OCI-LY1 (cell line): ENCODE results near the gene RFX8.

Experiments used
- H2AFZ ChIP-seq: fragments of 200-600 bp; sonication (generic), shearing (Covaris generic); 2 replicates; pipeline ENCODE4 v1.6.0; 2014; ENCODE audit warnings: antibody characterized with exemption, mild to moderate bottlenecking, low read length
- H3F3A ChIP-seq: fragments of 200-600 bp; sonication (generic), shearing (Covaris generic); 2 replicates; pipeline ENCODE4 v1.6.0; 2014; ENCODE audit warnings: mild to moderate bottlenecking, antibody characterized with exemption, low read length, moderate library complexity; ENCODE audit not compliant: insufficient read depth
- H3K27ac ChIP-seq: fragments of 200-600 bp; sonication (generic); 2 replicates; pipeline ENCODE4 v1.5.1; 2014; ENCODE audit warnings: low read length, mixed run types, mild to moderate bottlenecking, low read depth; ENCODE audit not compliant: poor library complexity, severe bottlenecking
- H3K27me3 ChIP-seq: fragments of 200-600 bp; sonication (generic); 2 replicates; pipeline ENCODE4 v1.6.0; 2014; ENCODE audit warnings: antibody characterized with exemption, mild to moderate bottlenecking, low read length, moderate library complexity; ENCODE audit not compliant: insufficient read depth
- H3K36me3 ChIP-seq: fragments of 200-600 bp; sonication (generic); 2 replicates; pipeline ENCODE4 v1.6.1; 2014; ENCODE audit warnings: mild to moderate bottlenecking, antibody characterized with exemption, low read length, moderate library complexity, mixed read lengths; ENCODE audit not compliant: insufficient read depth
- H3K4me1 ChIP-seq: fragments of 200-600 bp; sonication (generic); 2 replicates; pipeline ENCODE4 v1.5.1; 2014; ENCODE audit warnings: mild to moderate bottlenecking, low read length, moderate library complexity; ENCODE audit not compliant: insufficient read depth, severe bottlenecking
- H3K4me2 ChIP-seq: fragments of 200-600 bp; sonication (generic), shearing (Covaris generic); 2 replicates; pipeline ENCODE4 v1.6.1; 2014; ENCODE audit warnings: low read length
- H3K4me3 ChIP-seq: fragments of 200-600 bp; sonication (generic); 2 replicates; pipeline ENCODE4 v1.5.1; 2014; ENCODE audit warnings: low read length, low read depth, mild to moderate bottlenecking, mixed read lengths; ENCODE audit not compliant: poor library complexity, severe bottlenecking
- H3K79me2 ChIP-seq: fragments of 200-600 bp; shearing (Covaris generic); 2 replicates; pipeline ENCODE4 v1.6.1; 2016; ENCODE audit warnings: mixed run types, low read length, mixed read lengths; ENCODE audit not compliant: insufficient read depth
- H3K9ac ChIP-seq: fragments of 200-600 bp; sonication (generic), shearing (Covaris generic); 2 replicates; pipeline ENCODE4 v1.6.1; 2014; ENCODE audit warnings: mild to moderate bottlenecking, low read length, mixed read lengths
- H3K9me2 ChIP-seq: fragments of 200-600 bp; sonication (generic), shearing (Covaris generic); 2 replicates; pipeline ENCODE4 v1.6.1; 2014; ENCODE audit warnings: low read depth, mild to moderate bottlenecking, low read length, mixed read lengths
- H3K9me3 ChIP-seq: fragments of 200-600 bp; shearing (Covaris generic); 2 replicates; pipeline ENCODE4 v1.6.1; 2014; ENCODE audit warnings: low read length, mixed read lengths
- H4K20me1 ChIP-seq: fragments of 200-600 bp; sonication (generic), shearing (Covaris generic); 2 replicates; pipeline ENCODE4 v1.6.0; 2016; ENCODE audit warnings: mild to moderate bottlenecking, low read length; ENCODE audit not compliant: insufficient read depth
- EZH2 ChIP-seq: fragments of 200-600 bp; sonication (generic), shearing (Covaris generic); IDR thresholded peaks from 2 replicates; pipeline ENCODE4 v1.8.0; 2017; ENCODE audit warnings: borderline replicate concordance, mixed run types, mild to moderate bottlenecking, antibody characterized with exemption, low read length, moderate library complexity, mixed read lengths
- TF ChIP-seq, protein P1 (sequence below): fragments of 200-600 bp; sonication (generic), shearing (Covaris generic); IDR thresholded peaks from 2 replicates; pipeline ENCODE4 v1.5.1; 2017; ENCODE audit warnings: mild to moderate bottlenecking, antibody characterized with exemption, low read length, moderate library complexity, mixed read lengths

The RFX8 gene

DNA sequence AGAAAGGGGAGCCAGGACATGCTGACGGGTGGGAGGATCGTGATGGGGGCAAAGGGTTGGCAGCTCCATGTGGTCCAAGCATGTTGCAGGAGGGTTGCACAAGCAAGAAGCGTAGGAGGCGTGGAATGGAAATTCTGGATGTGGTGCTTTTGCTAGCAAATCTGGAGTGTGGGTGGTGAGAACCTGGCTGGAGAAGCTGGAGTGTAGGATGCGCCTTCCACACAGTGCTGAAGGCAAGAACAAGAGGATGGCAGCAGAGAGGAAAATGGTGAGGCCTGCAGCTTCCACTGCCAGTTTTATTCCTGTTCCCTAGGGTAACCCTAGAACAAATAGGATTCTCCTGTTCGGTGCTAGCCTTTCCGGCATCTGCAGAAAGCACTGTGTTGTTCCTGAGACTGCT lies 110.0 kb downstream of the RFX8 start:
- Histone ChIP-seq H3K9ac (no peak overlapping the region), H3K4me1 (no peaks in the 10 kb centered on the region), H2AFZ (no peak overlapping the region), H4K20me1 (no peaks in the 10 kb centered on the region), H3F3A (no peaks in the 10 kb centered on the region), H3K36me3 (no peaks in the 10 kb centered on the region), H3K27me3 (no peaks in the 10 kb centered on the region), H3K4me3 (no peak overlapping the region), H3K9me3 (no peaks in the 10 kb centered on the region), H3K79me2 (no peaks in the 10 kb centered on the region), H3K9me2 (no peaks in the 10 kb centered on the region), H3K4me2 (no peak overlapping the region), H3K27ac (no peak overlapping the region)
- no peak for TF ChIP-seq EZH2
- TF ChIP-seq, protein P1, sequence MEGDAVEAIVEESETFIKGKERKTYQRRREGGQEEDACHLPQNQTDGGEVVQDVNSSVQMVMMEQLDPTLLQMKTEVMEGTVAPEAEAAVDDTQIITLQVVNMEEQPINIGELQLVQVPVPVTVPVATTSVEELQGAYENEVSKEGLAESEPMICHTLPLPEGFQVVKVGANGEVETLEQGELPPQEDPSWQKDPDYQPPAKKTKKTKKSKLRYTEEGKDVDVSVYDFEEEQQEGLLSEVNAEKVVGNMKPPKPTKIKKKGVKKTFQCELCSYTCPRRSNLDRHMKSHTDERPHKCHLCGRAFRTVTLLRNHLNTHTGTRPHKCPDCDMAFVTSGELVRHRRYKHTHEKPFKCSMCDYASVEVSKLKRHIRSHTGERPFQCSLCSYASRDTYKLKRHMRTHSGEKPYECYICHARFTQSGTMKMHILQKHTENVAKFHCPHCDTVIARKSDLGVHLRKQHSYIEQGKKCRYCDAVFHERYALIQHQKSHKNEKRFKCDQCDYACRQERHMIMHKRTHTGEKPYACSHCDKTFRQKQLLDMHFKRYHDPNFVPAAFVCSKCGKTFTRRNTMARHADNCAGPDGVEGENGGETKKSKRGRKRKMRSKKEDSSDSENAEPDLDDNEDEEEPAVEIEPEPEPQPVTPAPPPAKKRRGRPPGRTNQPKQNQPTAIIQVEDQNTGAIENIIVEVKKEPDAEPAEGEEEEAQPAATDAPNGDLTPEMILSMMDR: no peak

DNA sequence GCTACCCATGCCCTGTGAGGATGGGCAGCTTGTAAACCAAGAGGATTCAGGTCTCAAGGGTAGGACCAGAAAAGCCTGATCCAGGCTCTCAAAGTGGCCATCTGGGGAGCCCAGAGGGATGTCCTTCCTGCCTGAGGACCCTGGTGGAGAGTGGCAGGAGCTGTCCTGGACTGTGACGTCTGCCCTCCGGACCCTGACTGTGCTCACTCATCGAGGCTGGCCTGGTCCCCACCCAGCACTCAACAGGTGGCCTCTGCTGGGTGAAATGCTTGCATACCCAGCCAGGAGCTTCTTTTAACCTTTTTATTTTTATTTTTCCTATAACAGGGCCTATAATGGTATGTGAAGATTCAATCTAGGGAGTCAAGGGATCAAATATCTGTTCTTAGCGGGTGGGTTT lies 112.1 kb downstream of the RFX8 start:
- Histone ChIP-seq H3K9me3 (no peaks in the 10 kb centered on the region), H3K9me2 (no peaks in the 10 kb centered on the region), H3K4me1 (no peaks in the 10 kb centered on the region), H3K4me3 (no peak overlapping the region), H3K27ac (no peak overlapping the region), H3K9ac (no peak overlapping the region), H4K20me1 (no peaks in the 10 kb centered on the region), H3K79me2 (no peaks in the 10 kb centered on the region), H3F3A (no peaks in the 10 kb centered on the region), H2AFZ (no peak overlapping the region), H3K4me2 (no peak overlapping the region), H3K27me3 (no peaks in the 10 kb centered on the region), H3K36me3 (no peaks in the 10 kb centered on the region)
- TF ChIP-seq EZH2: no peak
- TF ChIP-seq, protein P1: no peak

DNA sequence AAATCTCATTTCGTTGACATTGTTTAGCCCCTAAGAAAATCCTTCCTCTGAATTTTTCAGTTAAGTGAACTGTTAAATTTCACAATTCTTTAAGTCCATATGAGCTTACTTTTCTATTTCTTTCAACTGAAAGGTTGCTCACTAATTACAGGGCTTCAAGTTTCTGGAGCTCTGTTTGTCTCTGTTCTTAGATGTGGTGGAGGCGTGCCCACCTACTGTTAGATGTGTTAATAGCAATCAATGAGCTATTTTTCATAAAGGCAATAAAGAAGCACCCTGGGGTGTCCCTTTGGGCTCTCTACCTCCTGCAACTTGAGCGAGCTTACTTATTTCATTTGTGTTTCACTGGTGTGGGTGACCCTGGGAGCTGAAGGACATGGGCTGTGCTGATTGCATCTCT lies 112.6 kb downstream of the RFX8 start:
- TF ChIP-seq, protein P1: no peak
- no peak overlapping the region for H3K27ac ChIP-seq
- no peak overlapping the region for H3K4me2 ChIP-seq

More for the DNA sequence above, 112.6 kb downstream of the RFX8 start:
- Histone ChIP-seq H3K9me3 (no peaks in the 10 kb centered on the region), H3K4me3 (no peak overlapping the region), H3F3A (no peaks in the 10 kb centered on the region), H2AFZ (no peak overlapping the region), H3K4me1 (no peaks in the 10 kb centered on the region), H3K27me3 (no peaks in the 10 kb centered on the region), H3K79me2 (no peaks in the 10 kb centered on the region), H3K9ac (no peak overlapping the region), H3K36me3 (no peaks in the 10 kb centered on the region), H4K20me1 (no peaks in the 10 kb centered on the region), H3K9me2 (no peaks in the 10 kb centered on the region)
